HG03060 (cell line): ENCODE measurements around the gene LCP2.
A peak's percentile ranks its signal among the peaks of the same experiment; 100 is the strongest.

Experiments
- ATAC-seq: cut with Tn5 transposase; IDR thresholded peaks from one replicate; pipeline ENCODE4 v1.9.1; 2021; ENCODE audit warnings: low read depth, moderate number of reproducible peaks; ENCODE audit not compliant: unreplicated experiment

LCP2 gene

DNA sequence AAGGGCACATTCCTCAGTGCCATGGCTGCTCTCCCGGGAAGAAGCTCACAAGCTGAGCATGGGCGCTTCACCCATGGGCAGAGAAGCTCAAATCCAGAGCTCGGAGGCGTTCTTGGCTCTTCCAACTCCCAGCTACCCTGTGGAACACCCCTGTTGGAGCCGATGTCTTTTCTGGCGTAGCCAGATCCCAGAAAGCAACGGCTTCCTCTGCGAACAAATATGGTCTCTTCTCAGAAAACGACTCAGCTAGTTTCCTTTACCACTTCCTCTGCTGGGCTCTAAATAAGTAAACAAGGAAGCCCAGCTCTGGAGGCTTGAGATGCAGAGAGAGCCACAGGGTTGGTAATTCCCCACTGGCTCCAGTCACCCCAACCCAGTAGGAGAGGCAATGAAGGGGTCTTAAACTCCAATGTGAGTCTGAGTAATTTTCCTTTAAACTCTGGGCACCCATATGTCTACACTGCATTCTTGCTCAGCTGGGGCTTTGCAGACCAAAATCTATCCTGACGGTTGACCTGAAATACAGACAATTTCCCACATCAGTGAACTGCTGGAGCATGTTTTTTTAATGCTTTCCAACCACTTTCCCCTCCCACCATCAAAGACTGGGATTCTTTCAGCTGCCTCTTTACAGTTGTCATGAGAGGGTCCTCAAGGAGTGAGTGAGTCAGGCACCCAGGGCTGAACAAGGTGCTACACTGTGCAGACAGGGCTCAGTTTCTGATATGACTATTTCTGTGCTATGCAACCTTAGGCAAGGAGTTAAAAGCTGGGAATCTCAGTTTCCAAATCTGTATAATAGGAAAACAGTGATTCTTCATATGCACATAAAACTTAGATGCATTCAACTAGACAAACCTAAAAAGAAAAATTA lies at the start of gene LCP2:
LCP2 (minus strand) TSS at position 189 of the 874 bp plus-strand sequence; CDS start at position 23, 166 bp downstream.
- no peak for ATAC-seq

DNA sequence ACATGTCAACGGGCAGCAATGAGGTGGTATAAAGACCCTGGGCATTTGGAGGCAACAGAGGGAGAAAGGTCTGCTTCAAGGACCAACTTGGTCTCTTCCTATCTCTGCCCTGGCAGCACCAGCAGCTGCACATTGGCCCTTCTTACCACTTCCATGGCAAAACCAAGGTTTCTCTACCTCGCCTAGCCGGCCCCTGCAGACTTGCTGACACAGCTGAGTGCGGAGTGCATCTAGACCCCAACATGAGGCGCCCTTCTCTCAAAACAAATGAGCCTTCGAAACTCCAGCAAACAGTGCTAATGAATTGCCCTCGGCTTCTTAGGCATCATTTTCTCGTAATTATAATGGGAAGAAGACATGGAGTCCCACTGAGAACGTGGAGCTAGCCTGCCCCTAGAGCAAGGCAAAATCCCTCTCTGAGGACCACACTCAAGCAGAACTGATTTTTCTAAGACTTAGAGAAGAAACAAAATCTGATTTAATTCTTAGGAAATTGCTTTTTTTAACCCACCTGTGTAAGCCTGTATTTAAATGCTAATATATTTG lies 49.5 kb upstream of the LCP2 start:
- ATAC-seq: no peak

DNA sequence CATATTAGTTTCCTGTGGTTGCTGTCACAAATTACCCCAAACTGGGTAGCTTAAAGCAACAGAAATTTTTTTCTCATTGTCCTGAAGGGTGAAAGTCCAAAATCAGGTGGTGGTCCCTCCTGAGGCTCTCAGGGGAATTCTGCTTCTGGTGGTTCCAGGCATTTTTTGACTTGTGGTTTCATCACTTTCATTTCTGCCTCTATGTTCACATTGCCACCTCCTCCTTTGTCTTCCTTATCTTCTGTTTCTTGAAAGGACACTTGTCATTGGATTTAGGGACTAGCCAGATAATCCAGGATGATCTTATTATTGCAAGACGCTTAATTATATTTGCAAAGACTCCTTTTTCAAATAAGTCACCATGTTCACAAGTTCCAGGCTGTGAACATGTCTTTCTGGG lies 48.4 kb upstream of the LCP2 start:
- ATAC-seq: no peak

DNA sequence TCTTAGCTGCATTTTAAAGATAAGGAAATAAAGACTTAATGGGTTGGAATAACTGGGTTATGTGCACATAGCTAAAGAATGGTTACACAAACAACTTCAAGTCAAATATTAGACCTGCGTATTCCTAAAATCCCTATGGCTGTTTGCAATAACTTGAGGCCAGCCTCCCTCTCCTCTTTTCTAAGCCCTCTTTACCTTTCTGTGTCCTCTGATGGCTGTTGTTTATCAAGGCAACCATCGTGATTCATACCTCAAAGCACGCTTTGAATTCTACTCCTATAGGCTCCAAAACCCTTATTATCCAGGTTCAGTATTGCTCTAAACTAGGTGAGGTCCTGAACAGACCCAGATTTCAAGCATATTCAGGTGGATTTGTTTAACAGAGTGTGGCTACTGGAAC lies 45.6 kb upstream of the LCP2 start:
- ATAC-seq: no peak

DNA sequence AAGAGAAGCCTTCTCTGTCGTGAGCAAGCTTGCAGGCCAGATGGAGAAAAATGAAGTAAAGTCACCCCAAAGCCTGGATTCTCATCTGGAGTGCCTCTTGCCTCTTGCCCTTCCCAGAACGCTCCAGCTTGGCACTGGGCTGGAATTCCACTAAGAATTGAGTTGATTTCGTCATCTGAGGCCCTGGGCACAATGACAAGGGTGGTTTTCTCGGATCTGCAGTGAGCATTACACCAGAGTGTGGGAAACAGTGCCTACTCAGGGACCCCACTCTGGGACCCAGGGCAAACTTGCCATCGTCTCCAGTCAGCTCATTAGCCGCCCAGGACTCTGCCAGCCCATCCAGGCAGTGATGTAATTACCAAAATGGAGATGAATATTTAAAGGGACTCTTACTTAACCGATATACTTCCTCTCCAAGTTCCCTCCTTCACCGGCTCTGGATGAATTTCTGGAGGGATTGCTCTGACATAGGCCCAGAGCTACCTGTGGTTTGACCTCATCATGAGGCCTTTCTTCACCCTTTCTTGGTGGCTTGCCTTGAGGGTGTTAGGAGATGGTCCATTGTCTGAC lies 44.7 kb upstream of the LCP2 start:
- ATAC-seq: no peak

DNA sequence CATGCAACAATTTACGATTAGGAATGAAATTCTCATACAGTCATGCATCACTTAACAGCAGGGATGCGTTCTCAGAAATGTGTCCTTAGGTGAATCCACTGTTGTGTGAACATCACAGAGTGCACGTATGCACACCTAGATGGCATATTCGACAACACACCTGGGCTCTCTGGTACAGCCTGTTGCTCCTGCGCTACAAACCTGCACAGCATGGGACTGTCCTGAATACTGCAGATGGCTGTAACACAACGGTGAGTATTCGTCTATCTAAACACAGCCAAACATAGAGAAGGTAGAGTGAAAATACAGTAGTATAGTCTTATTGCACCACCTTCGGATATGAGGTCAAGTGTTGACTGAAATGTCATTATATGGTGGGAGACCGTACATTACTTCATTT lies 44.0 kb upstream of the LCP2 start:
- no peak for ATAC-seq

DNA sequence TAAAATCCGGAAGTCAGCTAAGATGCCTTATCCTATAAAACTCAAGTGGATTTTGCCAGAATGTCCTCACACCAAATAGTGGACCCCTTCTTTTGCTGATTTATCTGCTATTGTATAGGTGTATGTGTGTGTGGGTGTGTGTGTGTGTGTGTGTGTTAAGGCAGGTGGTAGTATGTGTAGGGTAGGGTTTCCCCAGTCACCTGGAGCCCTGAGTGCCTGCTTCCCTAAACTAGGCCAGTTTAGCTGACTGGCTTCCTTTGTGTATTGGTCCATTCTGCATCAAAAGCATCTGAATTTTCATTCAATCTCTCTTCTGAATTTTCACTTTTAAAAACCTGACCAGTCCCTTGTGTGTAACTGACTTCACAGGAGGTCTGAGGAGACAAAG lies 42.2 kb upstream of the LCP2 start:
- ATAC-seq: no peak

DNA sequence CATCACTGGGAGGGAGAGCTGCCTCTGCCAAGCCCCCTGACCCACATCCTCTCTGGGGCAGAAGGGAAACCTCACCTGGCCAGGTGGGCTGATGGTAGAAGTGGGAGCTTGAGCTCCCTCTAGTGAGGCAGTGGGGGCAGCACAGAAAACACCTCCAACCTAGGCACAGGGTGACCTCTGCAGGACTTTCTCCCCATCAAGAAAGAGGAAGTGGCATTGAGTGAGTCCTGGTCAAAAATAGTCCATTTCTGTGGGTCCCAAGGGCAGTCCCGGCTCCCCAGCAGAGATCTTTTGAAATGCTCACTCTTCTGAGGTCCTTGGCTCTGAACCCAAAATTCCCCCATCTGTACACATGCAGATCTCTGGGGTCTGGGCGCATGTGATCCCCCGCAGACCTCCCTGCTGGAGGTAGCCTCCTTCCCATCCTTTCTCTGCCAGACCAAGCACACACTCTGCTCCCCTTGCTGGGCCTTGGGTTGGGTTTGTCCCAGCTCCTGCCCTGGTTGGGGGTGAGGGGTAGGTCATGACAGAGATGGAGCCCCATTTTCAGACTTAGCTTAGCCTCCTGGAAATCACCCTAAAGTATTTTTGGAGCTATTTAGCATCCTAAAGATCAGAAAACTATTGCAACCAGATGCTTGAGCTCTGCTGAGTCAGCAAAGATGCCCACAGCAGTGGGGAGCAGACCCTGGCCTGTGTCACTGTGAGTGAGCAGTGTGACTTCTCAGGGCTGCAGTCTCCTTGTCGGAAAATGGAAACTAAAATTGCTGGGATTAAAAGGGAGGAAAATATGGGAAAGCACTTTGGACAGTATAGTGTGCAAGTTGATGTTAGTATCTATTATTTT lies 41.6 kb upstream of the LCP2 start:
- peak; percentile 57 for ATAC-seq

DNA sequence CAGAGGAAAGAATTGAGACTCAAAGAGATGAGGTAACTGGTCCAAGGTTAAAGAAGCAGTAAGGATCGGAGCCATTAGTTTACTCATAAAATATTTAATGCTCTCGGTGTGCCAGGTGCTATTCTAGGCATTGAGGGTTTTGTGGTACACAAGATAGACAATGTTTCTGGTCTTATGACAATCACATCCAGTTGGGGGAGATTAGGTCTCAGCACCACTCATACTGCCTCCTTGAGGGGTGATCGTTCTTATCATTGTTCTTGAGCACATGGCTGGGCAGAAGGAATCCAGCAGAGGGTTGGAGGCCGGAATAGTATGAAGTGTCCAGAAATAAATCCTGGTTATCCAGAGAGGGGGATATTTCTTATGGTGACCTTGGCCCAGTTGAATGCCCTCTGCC lies 40.7 kb upstream of the LCP2 start:
- ATAC-seq: no peak

DNA sequence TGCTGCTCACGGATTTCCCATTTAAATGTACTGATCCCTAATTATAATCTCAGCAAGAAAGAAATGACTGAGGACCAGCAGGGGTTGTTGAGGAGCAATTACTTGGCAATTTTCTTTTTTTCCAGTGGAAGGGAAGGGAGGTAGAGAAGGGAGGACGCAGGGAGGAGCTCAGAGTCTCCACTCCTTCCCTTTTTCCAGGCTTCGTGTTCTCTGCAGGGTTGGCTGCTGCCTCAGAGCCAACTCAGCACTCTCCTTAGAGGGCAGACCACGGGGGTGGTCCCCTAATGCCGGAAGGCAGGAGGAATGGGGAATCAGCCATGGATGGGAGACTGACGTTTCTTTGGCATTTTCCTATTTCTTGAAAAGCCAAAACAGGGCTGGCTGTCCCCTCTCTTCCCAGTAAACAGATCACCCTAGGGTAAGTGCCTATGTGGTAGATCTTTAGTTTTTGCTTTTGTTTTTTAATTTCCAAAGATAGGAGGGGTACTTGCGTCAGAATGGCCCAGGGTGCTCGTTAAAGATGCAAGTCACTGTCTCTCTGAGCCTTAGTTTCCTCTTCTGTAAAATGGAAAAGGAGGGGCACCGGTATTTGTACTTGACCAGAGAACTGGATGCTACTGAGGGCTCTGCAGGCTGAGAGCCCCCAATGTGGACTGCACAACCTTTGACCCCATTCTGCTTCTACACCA lies 39.6 kb upstream of the LCP2 start:
- ATAC-seq: no peak

DNA sequence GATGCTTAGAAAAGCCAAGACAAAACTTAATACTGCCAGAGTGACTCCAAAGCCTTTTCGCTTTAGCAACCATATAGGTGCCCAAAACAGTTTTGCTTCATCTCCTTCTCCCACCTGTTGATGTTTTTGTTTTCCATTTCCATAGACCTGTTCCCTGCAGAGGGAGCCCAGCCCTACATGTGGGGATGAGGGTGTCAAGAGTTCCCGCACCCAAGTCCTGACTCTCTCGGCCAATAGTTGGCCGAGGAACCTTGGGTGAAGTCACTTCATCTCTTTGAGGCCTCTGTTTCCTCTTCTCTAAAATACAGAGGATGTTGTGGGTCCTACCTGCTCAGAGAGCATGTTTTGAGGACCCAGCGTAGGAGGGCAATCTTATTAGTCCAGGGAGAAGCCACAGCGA lies 38.5 kb upstream of the LCP2 start:
- ATAC-seq: no peak

DNA sequence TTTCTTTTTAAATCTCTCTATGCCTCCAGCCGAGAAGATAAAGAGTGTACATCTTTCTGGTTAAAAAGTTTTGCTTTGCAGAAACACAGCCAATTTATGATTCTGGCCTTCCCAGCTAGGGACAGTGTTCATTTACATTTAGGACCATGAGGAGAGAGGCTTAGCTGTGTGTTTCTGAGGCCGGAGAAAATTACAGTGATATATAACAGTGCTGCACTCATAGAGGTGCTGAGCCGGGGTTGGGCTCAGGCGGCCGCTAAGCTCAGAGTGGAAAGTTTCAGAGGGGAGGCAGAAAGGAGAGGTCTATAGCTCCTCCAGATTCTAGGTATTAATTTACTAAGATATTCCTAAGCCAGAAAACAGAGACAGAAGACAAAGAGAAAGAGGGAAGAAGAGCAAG lies 37.0 kb upstream of the LCP2 start:
- no peak for ATAC-seq

DNA sequence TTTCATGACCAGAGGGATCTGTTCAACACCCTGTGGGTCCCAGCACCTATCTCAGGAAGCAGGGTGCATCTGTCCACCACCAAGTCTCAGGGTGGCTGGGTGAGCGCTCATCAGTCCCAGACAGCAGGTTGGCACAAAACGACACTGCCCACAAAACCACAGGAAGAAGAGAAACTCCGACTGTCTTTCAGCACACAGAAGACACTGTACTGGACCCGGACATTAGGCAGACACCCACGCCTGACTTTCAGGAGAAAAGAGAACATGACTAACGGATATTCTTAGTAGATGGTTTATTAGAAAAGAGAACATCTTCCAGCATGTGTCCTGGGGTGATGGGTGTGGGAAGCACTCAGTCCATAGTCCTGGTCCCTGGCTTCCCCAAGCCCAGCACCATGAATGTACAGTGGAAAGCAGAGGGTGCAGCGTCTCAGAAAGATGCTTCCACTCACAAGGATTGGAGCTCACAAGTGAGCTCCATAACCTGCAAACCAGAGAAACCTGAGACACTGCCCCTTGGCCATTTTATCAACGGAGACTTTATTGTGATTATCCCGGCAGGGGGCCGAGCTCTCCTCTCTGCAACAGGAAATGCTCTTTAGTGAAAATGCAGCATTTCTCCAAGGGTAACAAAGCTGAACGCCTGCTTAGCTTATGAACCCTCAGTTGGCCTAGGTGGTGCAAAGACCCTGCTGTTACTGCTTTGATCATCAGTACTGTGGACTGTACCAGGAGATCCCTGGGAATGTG lies 35.8 kb upstream of the LCP2 start:
- peak; percentile 52 for ATAC-seq

DNA sequence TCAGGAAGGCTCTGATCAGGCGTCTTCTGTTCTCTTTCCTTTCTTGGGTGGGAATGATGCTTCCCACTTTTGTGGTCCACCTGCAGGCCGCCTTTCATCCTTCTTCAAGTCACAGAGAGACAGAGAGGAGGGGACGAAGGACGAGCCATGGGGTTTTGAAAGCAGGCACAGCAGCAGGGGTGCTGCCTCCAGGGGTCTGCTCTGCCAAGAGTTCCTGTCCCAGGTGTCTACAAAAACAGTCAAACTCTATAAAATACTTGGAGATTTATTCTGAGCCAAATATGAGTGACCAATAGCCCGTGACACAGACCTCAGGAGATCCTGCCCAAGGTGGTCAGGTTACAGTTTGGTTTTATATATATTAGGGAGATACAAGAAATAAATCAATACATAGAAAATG lies 34.5 kb upstream of the LCP2 start:
- no peak for ATAC-seq

DNA sequence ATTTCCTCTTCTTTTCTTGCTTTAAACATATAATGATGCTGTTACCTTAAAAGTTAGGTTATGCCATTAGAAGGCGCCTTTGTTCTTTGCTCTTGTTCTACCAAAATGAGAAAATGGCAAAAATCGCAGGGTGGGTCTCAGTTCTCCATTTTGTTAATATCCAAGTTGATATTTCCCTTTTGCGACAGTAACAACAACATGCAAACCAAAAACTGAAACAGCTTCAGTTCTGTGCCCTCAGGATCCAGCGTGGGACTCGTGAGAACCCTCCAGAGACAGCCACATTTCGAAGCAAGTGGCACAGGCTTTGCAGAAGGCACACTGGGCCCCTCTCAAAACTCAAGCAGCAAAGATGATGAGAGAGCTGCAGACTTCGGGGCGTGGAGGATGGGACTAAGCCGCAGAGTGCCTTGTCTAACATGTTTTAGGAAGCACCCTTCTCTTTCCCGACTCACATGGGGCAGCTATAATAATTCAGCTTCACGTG lies 33.0 kb upstream of the LCP2 start:
- no peak for ATAC-seq

DNA sequence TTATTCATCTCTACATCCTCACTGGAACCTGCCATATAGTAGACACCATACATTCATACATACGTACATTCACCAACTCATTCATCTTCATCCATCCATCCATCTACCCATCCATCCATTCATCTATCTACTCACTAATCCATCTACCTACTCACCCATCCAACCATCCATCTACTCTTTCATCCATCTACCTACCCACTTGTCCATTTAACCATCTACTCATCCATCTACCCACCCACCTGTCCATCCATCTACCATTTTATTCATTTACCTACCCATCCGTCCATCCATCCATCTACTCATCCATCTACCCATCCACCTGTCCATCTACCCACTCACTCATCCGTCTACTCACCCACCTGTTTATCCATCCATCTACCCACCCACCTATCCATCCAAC lies 31.9 kb upstream of the LCP2 start:
- ATAC-seq: no peak

DNA sequence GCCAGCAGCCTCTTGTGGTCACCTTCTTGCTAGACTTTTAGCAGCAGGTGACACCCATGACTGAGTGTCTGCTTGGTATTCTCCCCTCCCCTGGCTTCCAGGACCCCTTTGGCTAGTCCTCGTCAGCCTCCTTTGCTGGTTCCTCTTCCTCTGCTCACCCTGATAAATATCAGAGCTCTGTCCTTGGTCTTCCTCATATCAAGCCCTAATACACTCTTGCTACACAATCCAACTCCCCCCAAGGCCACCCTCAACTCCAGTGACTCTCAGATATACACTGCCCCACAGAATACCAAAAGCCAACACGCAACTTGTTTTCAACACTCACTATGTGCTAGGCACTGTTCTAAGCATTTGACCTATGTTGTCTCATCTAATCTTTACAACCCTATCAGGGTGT lies 30.3 kb upstream of the LCP2 start:
- no peak for ATAC-seq

DNA sequence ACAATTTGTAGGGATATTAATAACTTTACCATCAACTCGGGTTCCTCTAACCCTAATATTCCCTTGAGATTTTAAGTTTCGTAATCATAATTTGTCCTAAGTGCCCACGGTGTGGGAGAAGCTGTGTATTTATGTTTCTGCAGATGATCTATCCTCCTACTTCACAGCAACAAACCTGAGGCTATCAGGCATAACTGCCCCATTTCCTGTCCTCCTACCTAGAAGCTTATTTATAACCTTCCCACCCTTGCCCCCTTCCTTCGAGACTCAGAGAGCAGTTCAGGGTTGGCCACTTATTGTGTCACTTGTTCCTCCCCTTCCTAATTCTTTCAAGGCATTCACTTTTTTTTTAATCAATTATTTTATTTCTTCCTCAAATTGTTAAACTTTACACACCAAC lies 29.6 kb upstream of the LCP2 start:
- no peak for ATAC-seq

DNA sequence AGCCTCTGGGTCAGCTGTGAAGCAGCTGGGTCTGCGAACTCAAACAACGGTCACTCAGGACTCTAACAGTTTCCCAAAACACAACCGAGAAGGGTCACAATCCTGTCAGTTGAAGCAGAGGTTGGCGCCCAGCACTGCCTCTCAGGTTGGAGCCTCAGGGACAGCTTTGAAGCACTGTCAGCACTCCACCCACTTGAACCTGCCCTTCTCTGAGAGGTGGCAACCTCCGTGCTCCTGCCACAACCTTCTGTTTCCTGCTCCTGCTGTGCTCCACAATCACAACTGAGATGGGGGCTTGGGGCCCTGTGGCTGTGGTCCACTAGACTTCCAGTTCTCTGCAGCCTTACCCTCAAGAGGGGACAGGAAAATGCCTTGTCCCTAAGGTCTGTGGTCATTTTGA lies 21.7 kb upstream of the LCP2 start:
- ATAC-seq: no peak

DNA sequence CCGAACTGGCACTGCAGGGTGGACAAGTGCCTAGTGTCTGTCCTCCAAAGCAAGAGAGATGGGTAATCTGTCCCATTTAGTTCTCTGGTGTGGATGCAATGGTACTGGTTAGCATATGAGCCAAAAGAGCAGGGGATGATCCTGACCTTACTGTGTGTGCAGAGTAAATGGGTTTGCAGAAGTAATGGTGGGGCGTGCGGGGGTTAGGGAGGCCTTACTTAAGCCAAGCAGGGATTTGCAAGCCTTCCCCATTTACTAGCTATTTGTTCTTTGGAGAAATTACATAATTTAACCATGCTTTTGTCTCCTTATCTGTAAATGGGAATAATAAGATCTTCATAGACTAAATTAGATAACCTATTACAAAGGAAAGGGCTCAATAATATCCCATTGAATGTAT lies 19.9 kb upstream of the LCP2 start:
- ATAC-seq: no peak
